Muscle layer of duodenum (tissue), 2 donors: ENCODE results near the gene EVI5L.
A peak's percentile ranks its signal among the peaks of the same experiment; 100 is the strongest.

ENCODE experiments used
- H3K27ac ChIP-seq: one replicate; pipeline ENCODE4 v1.7.0; 2013; ENCODE audit warnings: mild to moderate bottlenecking, low read length
- H3K27me3 ChIP-seq: one replicate; pipeline ENCODE4 v1.7.0; 2013; ENCODE audit warnings: low read depth, mild to moderate bottlenecking, control low read depth, low read length
- H3K36me3 ChIP-seq, 2 donors: one replicate each; pipeline ENCODE4 v1.7.0; 2013; ENCODE audit warnings: low read length in 2 of 2, control low read depth in 1 of 2, mild to moderate bottlenecking in 1 of 2; ENCODE audit not compliant: insufficient read depth in 2 of 2, control insufficient read depth in 1 of 2
- H3K4me1 ChIP-seq, 2 donors: one replicate each; pipeline ENCODE4 v1.7.0; 2013; ENCODE audit warnings: low read length in 2 of 2, mild to moderate bottlenecking in 2 of 2, control low read depth in 1 of 2, moderate library complexity in 1 of 2; ENCODE audit not compliant: insufficient read depth in 2 of 2, control insufficient read depth in 1 of 2
- H3K4me3 ChIP-seq, 2 donors: one replicate each; pipeline ENCODE4 v1.7.0; 2013; ENCODE audit warnings: low read length in 2 of 2, low read depth in 1 of 2, mild to moderate bottlenecking in 1 of 2
- H3K9me3 ChIP-seq, 2 donors: one replicate each; pipeline ENCODE4 v1.7.0; 2013; ENCODE audit warnings: low read length in 2 of 2, control low read depth in 1 of 2, mild to moderate bottlenecking in 1 of 2; ENCODE audit not compliant: control insufficient read depth in 1 of 2
- donor health status: healthy.

The EVI5L gene

DNA sequence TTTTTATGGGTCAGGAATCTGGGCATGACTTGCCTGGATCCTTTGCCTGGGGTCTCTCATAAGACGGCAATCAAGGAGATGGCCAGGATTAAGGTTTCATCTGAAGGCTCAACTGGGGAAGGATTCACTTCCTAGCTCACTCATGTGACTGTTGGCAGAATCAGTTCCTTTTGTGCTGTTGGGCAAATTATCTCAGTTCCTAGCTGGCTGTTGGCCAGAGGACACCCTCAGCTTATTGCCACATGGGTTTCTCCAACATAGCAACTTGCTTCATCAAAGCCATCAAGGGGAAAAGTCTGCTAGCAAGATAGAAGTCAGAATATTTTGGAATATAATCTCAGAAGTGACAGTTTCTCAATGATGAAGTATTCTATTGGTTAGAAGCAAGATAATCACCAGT lies 12.2 kb upstream of the EVI5L start:
- H3K9me3 ChIP-seq: peaks cover 9 to 21% of the 10 kb centered on the region in 2 donors
- no peaks in the 10 kb centered on the region for H3K36me3 ChIP-seq
- H3K27ac ChIP-seq: no peak overlapping the region
- no peak overlapping the region for H3K4me3 ChIP-seq
- no peaks in the 10 kb centered on the region for H3K27me3 ChIP-seq
- no peaks in the 10 kb centered on the region for H3K4me1 ChIP-seq

DNA sequence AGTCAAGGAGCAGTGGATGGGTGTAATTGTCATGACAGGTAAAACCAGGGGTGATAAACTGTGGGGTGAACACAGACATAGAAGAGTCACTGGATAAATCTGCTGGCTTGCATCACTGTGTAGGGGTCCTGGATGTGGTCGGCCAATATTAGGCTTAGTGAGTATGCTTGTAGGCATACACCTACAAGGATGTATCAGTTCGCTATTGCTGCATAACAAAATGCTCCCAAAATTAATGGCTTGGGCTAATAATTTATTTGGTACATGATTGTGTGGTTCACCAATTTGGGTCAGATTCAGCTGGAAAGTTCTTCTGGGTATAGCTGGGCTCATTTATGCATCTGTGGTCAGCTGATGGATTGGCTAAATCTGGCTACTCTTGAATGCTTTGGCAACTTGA lies 11.2 kb upstream of the EVI5L start:
- H3K27me3 ChIP-seq: no peaks in the 10 kb centered on the region

DNA sequence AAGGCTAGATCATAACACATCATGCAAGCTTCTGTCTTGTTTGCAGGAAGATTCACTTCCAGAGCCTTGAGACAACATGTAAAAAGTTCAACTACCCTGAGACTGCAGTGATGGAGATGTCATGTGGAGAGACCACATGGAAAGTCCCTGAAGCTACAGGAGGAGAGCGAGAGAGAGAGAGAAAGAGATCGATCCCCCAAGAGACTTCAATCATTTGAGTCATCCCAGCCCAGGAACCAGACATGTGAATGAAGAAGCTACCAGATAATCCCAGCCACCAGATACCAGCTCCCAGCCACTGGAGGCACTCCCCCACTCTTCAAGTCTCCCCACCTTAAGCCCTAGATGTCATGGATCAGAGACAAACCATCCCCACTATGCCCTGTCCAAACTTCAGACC lies 10.7 kb upstream of the EVI5L start:
- no peak overlapping the region for H3K4me3 ChIP-seq
- H3K27ac ChIP-seq: no peak overlapping the region
- H3K36me3 ChIP-seq: no peaks in the 10 kb centered on the region
- H3K9me3 ChIP-seq: peaks cover 9 to 21% of the 10 kb centered on the region in 2 donors
- H3K27me3 ChIP-seq: no peaks in the 10 kb centered on the region
- no peaks in the 10 kb centered on the region for H3K4me1 ChIP-seq

More for the DNA sequence above, 11.2 kb upstream of the EVI5L start:
- Histone ChIP-seq H3K9me3 (peaks cover 9 to 21% of the 10 kb centered on the region in 2 donors), H3K4me3 (no peak overlapping the region), H3K27ac (no peak overlapping the region), H3K4me1 (no peaks in the 10 kb centered on the region), H3K36me3 (no peaks in the 10 kb centered on the region)

- Histone ChIP-seq H3K4me3 (no peak overlapping the region), H3K4me1 (no peaks in the 10 kb centered on the region), H3K36me3 (no peaks in the 10 kb centered on the region), H3K27me3 (no peaks in the 10 kb centered on the region), H3K27ac (no peak overlapping the region), H3K9me3 (peaks cover 9 to 21% of the 10 kb centered on the region in 2 donors)
These were observed 9.4 kb upstream of the EVI5L start for GRCh38 chr19:7820588-7820987.

DNA sequence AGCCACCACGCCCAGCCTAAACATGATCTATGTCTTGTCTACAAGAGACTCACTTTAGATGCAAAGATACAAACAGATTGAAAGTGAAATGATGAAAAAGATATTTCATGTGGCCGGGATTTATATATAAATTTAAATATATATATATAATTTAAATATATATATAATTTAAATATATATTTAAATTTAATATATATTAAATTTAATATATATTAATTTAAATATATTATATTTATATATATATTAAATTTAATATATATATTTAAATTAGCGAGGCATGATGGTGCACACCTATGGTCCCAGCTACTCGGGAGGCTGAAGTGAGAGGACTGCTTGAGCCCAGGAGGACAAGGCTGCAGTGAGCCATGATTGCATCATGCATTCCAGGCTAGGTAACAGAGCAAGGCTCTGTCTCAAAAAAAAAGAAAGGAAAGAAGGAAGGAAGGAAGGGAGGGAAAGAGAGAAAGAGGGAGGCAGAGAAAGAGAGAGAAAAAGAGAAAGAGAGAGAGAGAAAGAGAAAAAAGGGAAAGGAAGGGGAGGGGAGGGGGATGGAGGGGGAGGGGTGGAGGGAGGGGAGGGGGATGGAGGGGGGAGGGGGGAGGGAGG lies 7.0 kb upstream of the EVI5L start:
- H3K9me3 ChIP-seq: peaks cover 6 to 7% of the 10 kb centered on the region in 2 donors
- no peaks in the 10 kb centered on the region for H3K36me3 ChIP-seq
- no peaks in the 10 kb centered on the region for H3K27me3 ChIP-seq
- no peak overlapping the region for H3K4me3 ChIP-seq
- H3K4me1 ChIP-seq: no peaks in the 10 kb centered on the region
- no peak overlapping the region for H3K27ac ChIP-seq

- Histone ChIP-seq H3K27ac (no peak overlapping the region), H3K9me3 (peaks cover 2 to 3% of the 10 kb centered on the region in 2 donors), H3K4me3 (no peak overlapping the region), H3K36me3 (no peaks in the 10 kb centered on the region), H3K4me1 (peaks cover 0 to 1% of the 10 kb centered on the region in 2 donors), H3K27me3 (no peaks in the 10 kb centered on the region)
These were observed 6.2 kb upstream of the EVI5L start for GRCh38 chr19:7823686-7824301.

DNA sequence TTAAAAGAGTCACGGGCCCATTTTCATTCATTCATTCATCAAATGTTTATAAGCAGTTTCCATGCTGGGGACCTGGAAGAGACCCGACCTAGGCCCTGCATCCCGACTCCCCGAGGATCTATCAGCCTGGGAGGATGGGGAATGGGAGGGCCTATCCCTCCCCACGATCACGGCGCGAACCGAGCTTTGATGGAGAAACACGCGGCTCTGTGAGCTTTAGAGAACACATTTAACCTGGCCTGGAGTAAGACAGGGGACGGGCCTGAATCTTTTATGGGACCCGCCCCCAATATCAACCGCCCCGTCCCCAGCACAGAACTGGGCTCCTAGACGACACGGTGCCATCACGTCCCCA lies 875 bp upstream of the EVI5L start:
- Histone ChIP-seq H3K4me3 (peak overlapping the region; percentile 39 to 71), H3K36me3 (no peaks in the 10 kb centered on the region), H3K27me3 (no peaks in the 10 kb centered on the region), H3K27ac (no peak overlapping the region), H3K4me1 (peaks cover 0 to 36% of the 10 kb centered on the region in 2 donors), H3K9me3 (no peaks in the 10 kb centered on the region)

- Histone ChIP-seq H3K27ac (no peak overlapping the region), H3K27me3 (no peaks in the 10 kb centered on the region), H3K36me3 (no peaks in the 10 kb centered on the region), H3K4me1 (peaks cover 0 to 36% of the 10 kb centered on the region in 2 donors), H3K4me3 (peak overlapping the region; percentile 37 to 71), H3K9me3 (no peaks in the 10 kb centered on the region)
These were observed 304 bp downstream of the EVI5L start for GRCh38 chr19:7830272-7830771.

DNA sequence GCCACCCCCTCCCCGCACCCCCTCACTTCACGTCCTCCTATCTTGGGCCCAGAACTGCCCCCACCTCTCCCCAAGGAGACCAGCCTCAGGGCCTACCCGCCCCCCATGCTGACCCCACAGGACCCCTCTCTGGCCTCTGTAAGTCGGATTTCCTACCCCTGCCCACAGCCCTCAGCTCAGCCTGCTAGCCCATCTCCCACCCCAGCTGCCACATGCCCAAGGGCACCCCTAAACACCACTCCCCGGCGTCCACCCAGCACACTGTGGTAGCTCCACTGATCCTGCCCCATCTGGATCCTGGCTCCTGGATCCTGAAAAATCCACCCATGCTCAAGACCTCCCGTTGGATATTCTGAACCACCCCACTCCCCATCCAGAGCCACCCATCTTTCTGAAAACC lies 805 bp downstream of the EVI5L start:
- Histone ChIP-seq H3K27me3 (no peaks in the 10 kb centered on the region), H3K27ac (no peak overlapping the region), H3K4me3 (peak overlapping the region in 1 of 2 donors; percentile 71), H3K9me3 (no peaks in the 10 kb centered on the region), H3K36me3 (no peaks in the 10 kb centered on the region), H3K4me1 (peaks cover 0 to 36% of the 10 kb centered on the region in 2 donors)

DNA sequence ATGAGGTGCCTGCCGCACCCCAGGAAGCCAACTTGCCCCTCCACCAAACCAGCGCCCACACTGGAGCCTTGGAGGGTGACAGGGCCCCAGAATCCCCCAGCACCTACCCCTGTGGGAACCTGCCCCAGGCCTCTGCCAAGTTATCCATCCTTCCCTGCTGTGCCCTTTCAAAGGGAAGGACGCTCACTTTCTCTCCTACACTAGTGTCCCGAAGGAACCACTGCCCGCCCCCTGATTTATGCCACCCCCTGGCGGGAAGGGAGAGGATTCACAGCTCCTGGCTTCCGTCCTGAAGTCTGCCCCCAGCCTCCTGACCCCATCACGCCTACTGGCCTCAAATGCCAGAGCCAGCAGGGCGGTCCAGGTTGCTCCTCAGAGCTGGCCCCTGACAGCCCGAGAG lies 1.4 kb downstream of the EVI5L start:
- peak overlapping the region in 1 of 2 donors; percentile 71 for H3K4me3 ChIP-seq
- H3K9me3 ChIP-seq: no peaks in the 10 kb centered on the region
- peaks cover 0 to 36% of the 10 kb centered on the region in 2 donors for H3K4me1 ChIP-seq
- no peak overlapping the region for H3K27ac ChIP-seq
- no peaks in the 10 kb centered on the region for H3K27me3 ChIP-seq
- no peaks in the 10 kb centered on the region for H3K36me3 ChIP-seq

GRCh38 chr19:7832009-7832408 lies 2.0 kb downstream of the EVI5L start:
- no peak overlapping the region for H3K4me3 ChIP-seq
- H3K9me3 ChIP-seq: no peaks in the 10 kb centered on the region
- no peak overlapping the region for H3K27ac ChIP-seq
- H3K27me3 ChIP-seq: no peaks in the 10 kb centered on the region
- no peaks in the 10 kb centered on the region for H3K36me3 ChIP-seq
- peaks cover 0 to 36% of the 10 kb centered on the region in 2 donors for H3K4me1 ChIP-seq

GRCh38 chr19:7832781-7833180 lies 2.8 kb downstream of the EVI5L start:
- no peak overlapping the region for H3K27ac ChIP-seq
- no peaks in the 10 kb centered on the region for H3K36me3 ChIP-seq
- H3K4me3 ChIP-seq: no peak overlapping the region
- H3K9me3 ChIP-seq: no peaks in the 10 kb centered on the region
- H3K4me1 ChIP-seq: peaks cover 0 to 36% of the 10 kb centered on the region in 2 donors
- no peaks in the 10 kb centered on the region for H3K27me3 ChIP-seq
